Neural progenitor cell (in vitro differentiated cells): Measurements from ENCODE around the gene SPRY4.

ENCODE experiments used
- CTCF ChIP-seq: fragments of 200-600 bp; sonication (generic); IDR thresholded peaks from 2 replicates; pipeline ENCODE4 v1.5.1; 2017; ENCODE audit warnings: antibody characterized with exemption, mild to moderate bottlenecking
- EZH2 ChIP-seq: fragments of 200-600 bp; sonication (generic); IDR thresholded peaks from 2 replicates; pipeline ENCODE4 v1.6.1; 2017; ENCODE audit warnings: antibody characterized with exemption, mild to moderate bottlenecking, moderate library complexity
- EZH2phosphoT487 ChIP-seq: fragments of 200-600 bp; sonication (generic); IDR thresholded peaks from 2 replicates; pipeline ENCODE4 v1.6.1; 2017; ENCODE audit warnings: antibody characterized with exemption

DNA sequence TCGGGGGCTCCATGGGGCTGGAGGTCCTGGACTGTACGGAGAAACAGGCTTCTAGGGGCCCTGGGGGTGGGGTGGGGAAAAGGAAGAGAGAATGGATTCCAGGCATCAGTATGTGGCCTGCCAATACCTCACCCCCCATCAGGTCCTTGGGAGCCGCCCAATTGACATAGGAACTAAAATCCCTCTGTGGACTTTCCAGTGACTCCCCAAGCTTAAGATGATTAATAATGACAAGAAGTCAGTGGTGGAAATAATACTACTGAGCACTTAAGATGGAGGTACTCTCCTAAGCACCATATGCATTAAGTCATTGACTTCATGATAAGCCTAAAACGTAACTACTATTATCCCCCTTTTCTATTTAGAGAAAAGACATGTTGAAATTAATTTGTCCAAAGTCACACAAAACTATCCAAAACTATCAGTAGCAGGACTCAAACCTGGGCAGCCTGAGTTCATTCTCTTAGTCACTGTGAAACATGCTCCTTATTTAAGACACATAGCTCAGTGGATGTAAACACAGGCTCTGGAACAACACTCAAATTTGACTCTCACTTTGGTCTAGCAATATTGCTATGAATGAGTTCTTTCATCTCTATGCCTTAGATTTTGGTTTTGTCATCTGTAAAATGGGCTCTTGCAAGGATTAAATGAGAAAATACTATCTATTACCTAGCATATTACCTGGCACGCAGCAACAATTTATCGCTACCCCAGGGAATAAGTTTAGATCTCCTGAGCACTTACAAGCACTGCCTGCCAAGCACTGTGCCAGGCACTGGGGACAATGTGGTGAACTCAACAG, 9.5 kb downstream of the SPRY4 start:
- no peak for TF ChIP-seq CTCF
- no peak for TF ChIP-seq EZH2
- no peak for TF ChIP-seq EZH2phosphoT487
